Colonic mucosa (tissue), 4 donors: ENCODE data around the gene SOX1. TPM values are rescaled to one million over a fixed set of nuclear protein-coding genes. Genes with fewer than 3 reads are reported as not detected.

ENCODE experiments used
- DNase-seq: peaks from one replicate; pipeline ENCODE4 v3.0.0-alpha.2; 2020
- H3K27ac ChIP-seq: fragments of 200-600 bp; one replicate; pipeline ENCODE4 v1.8.0; 2021
- H3K27me3 ChIP-seq: fragments of 200-600 bp; one replicate; pipeline ENCODE4 v1.8.0; 2021
- H3K36me3 ChIP-seq: fragments of 200-600 bp; one replicate; pipeline ENCODE4 v1.8.0; 2021
- H3K4me1 ChIP-seq: fragments of 200-600 bp; one replicate; pipeline ENCODE4 v1.8.0; 2021; ENCODE audit warnings: mild to moderate bottlenecking
- H3K4me3 ChIP-seq: fragments of 200-600 bp; one replicate; pipeline ENCODE4 v1.8.0; 2021
- H3K9ac ChIP-seq, 2 donors: one replicate each; pipeline ENCODE4 v1.7.0; 2013; ENCODE audit warnings: control low read depth in 2 of 2, low read depth in 2 of 2, low read length in 2 of 2
- H3K9me3 ChIP-seq: fragments of 200-600 bp; one replicate; pipeline ENCODE4 v1.8.0; 2021
- CTCF ChIP-seq: fragments of 200-600 bp; IDR thresholded peaks from one replicate; pipeline ENCODE4 v1.8.0; 2022; ENCODE audit warnings: antibody characterized with exemption, mild to moderate bottlenecking
- intact Hi-C: fragments of 100-400 bp; cut with DNase I; formaldehyde crosslinking; loops from one replicate; pipeline ENCODE4 v1.14.1; 2022
- total RNA-seq, 2 donors: library from RNA; stranded (reverse); fragmentation: NEBNext Ultra II Directional in 1 of 2; extraction: Animal tissue kit (Norgen Biotek cat#: 25700) in 1 of 2; gene quantifications; one replicate each; pipeline ENCODE4 v1.2.1, GENCODE V29; 2021
- donor health status: healthy.
- donor health status: DM: no; HTN: no; CAD: no.
- donor health status: DM: no; HTN: no; CAD: no.

The SOX1 gene
- total RNA-seq, 2 donors from 2014 or later, result not detected

- no peak for DNase-seq
- no peak for TF ChIP-seq CTCF
- intact Hi-C loops, result loop anchor here (5.0 kb wide), 1 partner anchor 111 kb away; no protein-coding TSS in a partner anchor
- Histone ChIP-seq H3K27ac (no peak overlapping the region), H3K36me3 (no peaks in the 10 kb centered on the region), H3K4me3 (no peak overlapping the region), H3K27me3 (peaks cover 46% of the 10 kb centered on the region), H3K4me1 (no peaks in the 10 kb centered on the region), H3K9ac (no peak overlapping the region), H3K9me3 (no peaks in the 10 kb centered on the region)
These were observed 34.5 kb downstream of the SOX1 start for GRCh38 chr13:112101360-112101930.

- Histone ChIP-seq H3K27me3 (peaks cover 53% of the 10 kb centered on the region), H3K9me3 (no peaks in the 10 kb centered on the region), H3K9ac (no peak overlapping the region), H3K4me1 (no peaks in the 10 kb centered on the region), H3K27ac (no peak overlapping the region), H3K36me3 (no peaks in the 10 kb centered on the region), H3K4me3 (no peak overlapping the region)
- intact Hi-C loops, result loop anchor here (2.0 to 5.0 kb wide), 2 partner anchors 110 to 343 kb away; no protein-coding TSS in a partner anchor
- no peak for DNase-seq
- TF ChIP-seq CTCF, result peak; percentile 15
These were observed 35.3 kb downstream of the SOX1 start for GRCh38 chr13:112102243-112102642.

- no peak overlapping the region for H3K9ac ChIP-seq
- no peaks in the 10 kb centered on the region for H3K9me3 ChIP-seq
- intact Hi-C loops, result loop anchor here (2.0 to 5.0 kb wide), 2 partner anchors 109 to 341 kb away; no protein-coding TSS in a partner anchor
- H3K36me3 ChIP-seq, result no peaks in the 10 kb centered on the region
- H3K27ac ChIP-seq, result no peak overlapping the region
- TF ChIP-seq CTCF, result no peak
- no peak overlapping the region for H3K4me3 ChIP-seq
- no peaks in the 10 kb centered on the region for H3K4me1 ChIP-seq
- peaks cover 60% of the 10 kb centered on the region for H3K27me3 ChIP-seq
- no peak for DNase-seq
These were observed 36.4 kb downstream of the SOX1 start for GRCh38 chr13:112103260-112103838.

GRCh38 chr13:112103961-112104880 is 37.3 kb downstream of the SOX1 start:
- intact Hi-C loops, result loop anchor here (2.0 to 5.0 kb wide), 2 partner anchors 108 to 341 kb away; no protein-coding TSS in a partner anchor
- Histone ChIP-seq H3K9me3 (no peaks in the 10 kb centered on the region), H3K4me3 (no peak overlapping the region), H3K27ac (no peak overlapping the region), H3K9ac (no peak overlapping the region), H3K4me1 (no peaks in the 10 kb centered on the region), H3K27me3 (peaks cover 60% of the 10 kb centered on the region), H3K36me3 (no peaks in the 10 kb centered on the region)
- DNase-seq, result no peak
- TF ChIP-seq CTCF, result no peak

GRCh38 chr13:112104881-112105234 is 37.9 kb downstream of the SOX1 start:
- Histone ChIP-seq H3K4me3 (no peak overlapping the region), H3K4me1 (no peaks in the 10 kb centered on the region), H3K27ac (no peak overlapping the region), H3K9ac (no peak overlapping the region), H3K36me3 (no peaks in the 10 kb centered on the region), H3K9me3 (no peaks in the 10 kb centered on the region), H3K27me3 (peaks cover 60% of the 10 kb centered on the region)
- no peak for DNase-seq
- intact Hi-C loops, result loop anchor here (5.0 kb wide), 1 partner anchor 107 kb away; no protein-coding TSS in a partner anchor
- no peak for TF ChIP-seq CTCF
